NCI-H2107 (cell line): Measurements from ENCODE around the gene GATAD2A.

Source experiments
- DNase-seq: peaks from one replicate; lab custom pipeline; 2025; lab: John Stamatoyannopoulos, UW

GATAD2A gene

GRCh38 chr19:19532806-19533701 is 127.6 kb downstream of the GATAD2A start:
- DNase-seq = no peak

- no peak for DNase-seq
Measured at GRCh38 chr19:19533841-19534240, 128.4 kb downstream of the GATAD2A start.

- no peak for DNase-seq
Measured at GRCh38 chr19:19534556-19535265, 129.2 kb downstream of the GATAD2A start.

DNA sequence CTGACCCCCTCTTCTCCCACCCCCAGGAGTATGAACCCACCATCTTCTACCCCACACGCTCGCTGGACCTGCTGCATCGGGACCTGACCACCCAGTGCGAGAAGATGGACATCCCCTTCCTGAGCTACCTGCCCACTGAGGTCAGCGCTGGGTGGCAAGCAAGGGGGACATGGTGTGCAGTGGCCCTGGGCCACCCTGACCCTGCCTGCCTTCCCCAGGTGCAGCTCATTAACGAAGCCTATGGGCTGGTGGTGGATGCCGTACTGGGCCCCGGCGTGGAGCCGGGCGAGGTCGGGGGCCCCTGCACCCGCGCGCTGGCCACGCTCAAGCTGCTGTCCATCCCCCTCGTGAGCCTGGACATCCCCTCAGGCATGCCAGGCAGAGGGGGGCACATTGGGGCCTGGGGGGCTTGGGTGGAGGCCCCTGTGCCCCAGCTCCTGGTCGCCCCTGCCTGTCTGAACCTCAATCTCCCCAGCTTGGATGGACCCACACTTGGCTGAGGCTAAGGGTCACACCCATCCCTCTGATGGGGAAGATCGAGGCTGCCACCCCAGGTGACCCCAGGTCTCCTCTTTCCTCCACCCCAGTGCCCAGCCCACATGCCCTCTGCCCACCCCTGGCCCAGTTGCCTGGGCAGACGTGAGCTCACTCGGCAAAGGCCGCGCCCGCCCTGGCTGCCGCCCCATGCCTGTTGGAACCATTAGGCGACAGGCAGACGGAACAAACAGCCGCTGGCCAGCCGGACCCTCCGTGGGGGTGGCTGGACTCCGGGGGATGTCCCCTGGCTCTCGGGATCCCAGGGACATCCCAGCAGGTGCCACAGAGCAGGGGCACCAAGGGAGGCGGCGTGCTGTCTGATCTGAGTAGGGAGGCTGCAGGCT is 130.1 kb downstream of the GATAD2A start:
- no peak for DNase-seq

- no peak for DNase-seq
Measured at GRCh38 chr19:19537075-19538048, 131.9 kb downstream of the GATAD2A start.

DNA sequence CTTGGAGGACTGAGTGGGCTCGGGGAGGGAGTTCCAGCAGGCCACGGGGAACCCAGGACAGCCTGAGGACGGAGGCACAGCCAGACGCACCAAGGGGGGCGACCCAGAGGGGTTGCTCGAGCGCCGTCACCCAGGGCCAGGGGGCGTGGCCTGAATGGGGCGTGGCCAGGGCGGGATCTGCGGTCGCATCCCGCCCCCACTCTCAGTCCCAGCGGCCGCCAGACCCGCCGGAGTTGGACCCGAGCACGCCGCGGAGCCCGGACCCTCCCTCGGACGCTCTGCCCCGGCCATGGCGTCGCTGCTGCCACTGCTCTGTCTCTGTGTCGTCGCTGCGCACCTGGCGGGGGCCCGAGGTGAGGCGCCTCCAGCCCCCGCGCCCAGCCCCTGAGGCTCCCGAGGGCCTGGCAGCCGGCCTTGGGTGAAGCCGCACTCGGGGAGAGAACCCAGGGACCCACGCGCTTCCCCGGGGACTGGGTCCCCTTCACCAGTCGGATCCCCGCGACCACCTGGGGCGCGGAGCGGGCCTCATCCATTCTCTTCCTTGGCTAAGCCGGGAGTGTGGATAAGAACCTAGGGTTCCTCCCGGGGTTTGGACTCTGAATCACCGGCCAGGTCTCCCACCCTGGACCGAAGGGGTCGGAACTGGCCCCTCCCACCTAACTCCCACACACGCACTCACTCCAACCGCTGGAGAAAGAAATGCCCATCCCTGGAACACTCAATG is 132.7 kb downstream of the GATAD2A start, which contains the start of gene CILP2:
CILP2 (plus strand) TSS at position 205 of the 724 bp plus-strand sequence; CDS start at position 290, 85 bp downstream.
- DNase-seq = no peak

DNA sequence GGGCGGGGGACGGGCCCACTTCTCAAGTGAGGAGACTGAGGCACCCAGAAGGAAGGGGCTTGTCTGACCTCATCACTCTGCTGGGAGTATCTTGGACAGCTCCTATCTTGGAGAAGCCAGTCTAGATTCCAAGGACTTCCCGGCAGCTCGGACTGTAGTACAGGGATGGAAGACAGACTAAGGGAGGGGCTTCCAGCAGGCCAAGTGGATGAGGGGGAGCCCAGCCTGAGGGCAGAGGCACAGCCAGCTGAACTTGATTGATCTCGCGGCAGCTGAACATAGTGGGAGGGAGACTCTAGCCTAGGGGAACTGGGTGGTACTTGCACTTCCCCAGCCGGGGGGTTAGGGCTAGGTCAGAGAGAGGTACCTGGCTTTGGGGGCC is 133.3 kb downstream of the GATAD2A start:
- DNase-seq = no peak

GRCh38 chr19:19539698-19540063 is 134.2 kb downstream of the GATAD2A start:
- no peak for DNase-seq

DNA sequence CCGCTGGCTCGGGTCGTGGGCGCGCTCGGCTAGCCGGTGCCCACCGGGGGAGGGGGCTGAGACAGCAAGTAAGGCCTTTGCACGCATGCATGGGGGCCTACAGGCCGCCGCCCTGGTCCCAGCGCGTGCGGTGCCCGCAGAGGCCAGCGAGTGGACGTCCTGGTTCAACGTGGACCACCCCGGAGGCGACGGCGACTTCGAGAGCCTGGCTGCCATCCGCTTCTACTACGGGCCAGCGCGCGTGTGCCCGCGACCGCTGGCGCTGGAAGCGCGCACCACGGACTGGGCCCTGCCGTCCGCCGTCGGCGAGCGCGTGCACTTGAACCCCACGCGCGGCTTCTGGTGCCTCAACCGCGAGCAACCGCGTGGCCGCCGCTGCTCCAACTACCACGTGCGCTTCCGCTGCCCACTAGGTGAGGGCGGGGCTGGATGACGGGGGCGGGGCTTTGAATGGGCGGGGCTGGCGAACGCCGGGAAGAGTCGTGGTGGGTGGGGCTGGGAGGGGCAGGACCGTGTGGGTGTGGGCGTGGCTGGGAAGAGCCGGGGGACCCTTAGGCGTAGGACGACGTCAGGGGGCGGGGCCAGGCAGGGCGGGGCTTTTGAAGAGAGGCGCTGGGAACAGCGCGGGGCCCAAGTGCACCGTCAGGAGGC is 134.7 kb downstream of the GATAD2A start:
- DNase-seq = no peak

- no peak for DNase-seq
Measured at GRCh38 chr19:19540715-19541515, 135.4 kb downstream of the GATAD2A start.

DNA sequence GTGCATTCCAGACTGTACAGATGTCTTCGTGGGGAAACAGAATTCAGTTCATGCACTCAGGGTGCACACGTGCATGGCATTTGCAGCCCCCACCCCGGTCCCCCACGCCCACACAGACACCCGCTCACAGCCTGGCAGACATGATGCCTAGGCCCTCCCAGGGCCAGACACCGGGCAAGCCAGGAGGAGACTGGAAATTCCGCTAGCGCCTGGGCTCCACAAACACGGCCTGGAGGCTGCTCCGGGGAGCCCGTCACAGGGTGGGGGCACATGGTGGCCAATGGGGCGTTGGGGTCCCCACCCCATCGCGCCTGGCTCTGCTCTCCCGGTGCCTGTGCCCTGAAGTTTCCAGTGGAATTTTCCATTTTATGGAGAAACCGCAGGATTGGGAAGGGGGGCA is 136.1 kb downstream of the GATAD2A start:
- DNase-seq = no peak

GRCh38 chr19:19542507-19542906 is 137.0 kb downstream of the GATAD2A start:
- no peak for DNase-seq

DNA sequence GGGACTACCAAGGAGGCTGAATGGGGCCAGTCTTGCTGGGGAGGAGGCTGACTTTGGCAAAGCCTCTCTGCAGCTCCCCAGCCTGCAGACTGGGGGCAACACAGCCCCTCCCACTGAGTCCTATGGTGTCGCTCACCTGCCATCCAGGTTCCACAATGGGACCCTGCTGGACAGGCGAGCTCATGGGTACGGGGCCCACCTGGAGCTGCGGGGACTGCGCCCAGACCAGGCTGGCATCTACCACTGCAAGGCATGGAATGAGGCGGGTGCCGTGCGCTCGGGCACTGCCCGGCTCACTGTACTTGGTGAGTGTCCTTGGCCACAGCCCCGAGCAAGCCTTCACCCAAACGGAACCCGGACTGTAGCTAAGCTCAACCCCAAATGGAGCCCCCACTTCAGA is 137.6 kb downstream of the GATAD2A start:
- DNase-seq = no peak

GRCh38 chr19:19543640-19544039 is 138.2 kb downstream of the GATAD2A start:
- DNase-seq = no peak

- no peak for DNase-seq
Measured at GRCh38 chr19:19544257-19544953, 138.9 kb downstream of the GATAD2A start.

GRCh38 chr19:19544954-19545591 is 139.6 kb downstream of the GATAD2A start:
- DNase-seq = no peak

GRCh38 chr19:19545707-19546106 is 140.2 kb downstream of the GATAD2A start:
- no peak for DNase-seq

- DNase-seq = no peak
Measured at GRCh38 chr19:19546751-19547162, 141.3 kb downstream of the GATAD2A start.
